A549 (cell line): ENCODE data around the gene OSTM1. TPM values are rescaled to one million over a fixed set of nuclear protein-coding genes. Genes with fewer than 3 reads are reported as not detected.

Experiments used
- polyA plus RNA-seq, 4 experiments: library from polyadenylated mRNA; depleted of rRNA in 3 of 4; stranded (reverse); fragments of >200 nt; fragmentation: RNase III in 1 of 4; extraction: RNeasy Plus Mini Kit Qiagen cat#74134 plus additional on column Dnase treatment in 1 of 4; gene quantifications; 2 replicates in 3 of 4; 3 replicates in 1 of 4; pipeline ENCODE4 v1.2.3, GENCODE V29; 2011 to 2017
- small RNA-seq, 6 experiments: library from RNA; depleted of rRNA; stranded (forward); fragments of <200 nt; gene quantifications; one replicate each; pipeline ENCODE3, GENCODE V24; 2012

The OSTM1 gene
- polyA plus RNA-seq, 2 of the 4 experiments (the other 2 are of a cell fraction), result 16.8 to 41.7 TPM

Small RNA genes lying within 50 kb of the gene (small RNA-seq; reads per million reads assigned to genes)
- 0 reads per million in 6 experiments for gene RF00019

Other genes starting within 250 kb of the OSTM1 start
- 51.4 and 69.3 TPM in 2 replicates for gene SEC63, start 116.5 kb downstream of the OSTM1 start, polyA plus RNA-seq (2011; rRNA removed)
- 21.9 to 25.5 TPM (median 23.0 TPM) in 3 replicates for gene SEC63, start 116.5 kb downstream of the OSTM1 start, polyA plus RNA-seq (2017; fragmentation: RNase III; extraction: RNeasy Plus Mini Kit Qiagen cat#74134 plus additional on column Dnase treatment)
- 0.03 TPM in 1 of 2 replicates, not detected in the other for gene NR2E1, start 91.3 kb upstream of the OSTM1 start, polyA plus RNA-seq (2011; rRNA removed)
- gene NR2E1, start 91.3 kb upstream of the OSTM1 start, polyA plus RNA-seq (2017; fragmentation: RNase III; extraction: RNeasy Plus Mini Kit Qiagen cat#74134 plus additional on column Dnase treatment), result 0.08 TPM in 2 of 3 replicates, not detected in the other
- 214 and 216 TPM in 2 replicates for gene SNX3, start 186.3 kb upstream of the OSTM1 start, polyA plus RNA-seq (2011; rRNA removed)
- 102 to 111 TPM (median 106 TPM) in 3 replicates for gene SNX3, start 186.3 kb upstream of the OSTM1 start, polyA plus RNA-seq (2017; fragmentation: RNase III; extraction: RNeasy Plus Mini Kit Qiagen cat#74134 plus additional on column Dnase treatment)
- 2.1 and 2.3 TPM in 2 replicates for gene AFG1L, start 220.3 kb upstream of the OSTM1 start, polyA plus RNA-seq (2011; rRNA removed)
- 1.3 to 1.5 TPM (median 1.3 TPM) in 3 replicates for gene AFG1L, start 220.3 kb upstream of the OSTM1 start, polyA plus RNA-seq (2017; fragmentation: RNase III; extraction: RNeasy Plus Mini Kit Qiagen cat#74134 plus additional on column Dnase treatment)